ENCODE data around the gene ZNF385C. TPM values are rescaled to one million over a fixed set of nuclear protein-coding genes. Genes with fewer than 3 reads are reported as not detected.

Gene ZNF385C
- total RNA-seq, 1 experiment from 2014 or later: 1.1 TPM

DNA sequence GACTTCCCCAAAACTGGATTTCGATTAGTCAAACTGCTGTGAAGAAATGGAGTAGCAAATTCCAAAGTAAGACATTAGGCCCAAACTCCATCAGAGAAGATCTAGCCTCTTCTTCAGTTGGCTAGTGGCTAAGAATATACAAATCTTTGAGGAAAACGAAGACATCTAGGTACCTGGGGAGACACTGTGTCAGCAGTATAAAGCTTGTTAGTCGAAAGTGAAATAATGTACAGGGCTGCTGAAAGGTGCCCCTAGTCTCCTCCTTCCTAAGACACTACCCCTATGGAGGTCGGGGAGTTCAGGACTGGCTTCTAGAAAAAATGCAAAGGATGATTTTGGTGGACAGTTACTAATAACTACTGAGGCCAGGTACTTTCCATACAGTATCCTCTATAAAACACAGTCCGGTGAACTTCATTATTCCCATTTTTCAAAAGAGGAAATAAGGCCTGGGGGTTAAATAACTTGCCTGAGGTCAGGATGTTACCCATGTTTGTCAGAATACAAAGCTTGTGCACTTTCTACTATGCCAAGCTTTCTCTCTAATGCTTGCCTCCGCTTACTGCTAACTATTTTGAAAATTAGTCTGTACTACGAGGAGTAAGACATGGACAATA lies 96.0 kb downstream of the ZNF385C start:
- Histone ChIP-seq H4K20me1 (ENCODE audit: insufficient read depth) (peaks cover 8% of the 10 kb centered on the region; the same call in 1 of the 2 replicates), H3K9ac (ENCODE audit: low read length) (no peak overlapping the region), H3K4me2 (ENCODE audit: low read length) (no peak overlapping the region), H3K9me2 (ENCODE audit: insufficient read depth) (no peaks in the 10 kb centered on the region), H3K36me3 (ENCODE audit: control insufficient read depth in 1 of 2, insufficient read depth in 2 of 2, low read length in 2 of 2) (peaks cover 19 to 20% of the 10 kb centered on the region in 2 experiments), H3K4me1 (ENCODE audit: control insufficient read depth in 1 of 2, insufficient read depth in 2 of 2, low read length in 2 of 2) (peaks cover 6 to 23% of the 10 kb centered on the region in 2 experiments), H3K27ac (ENCODE audit: low read depth, low read length) (no peak overlapping the region), H3K4me3 (replicated peaks in 1 of 2; ENCODE audit: low read depth in 1 of 2, low read length in 2 of 2) (no peak overlapping the region), H2AFZ (ENCODE audit: low read depth, low read length, poor library complexity, severe bottlenecking) (no peak overlapping the region), H3K27me3 (ENCODE audit: insufficient read depth, low read length) (no peaks in the 10 kb centered on the region), H3K9me3 (ENCODE audit: control insufficient read depth in 1 of 2, insufficient read depth in 1 of 2, low read depth in 1 of 2, low read length in 2 of 2) (no peaks in the 10 kb centered on the region), H3K79me2 (ENCODE audit: insufficient read depth, low read length) (peaks cover 71% of the 10 kb centered on the region)
- CTCF ChIA-PET: no interaction called here
- POLR2A ChIA-PET: interaction anchor here (1.3 kb wide), 1 partner anchor 18 kb away, joined by 3 read pairs; the partner anchor contains the start of gene NKIRAS2
- TF ChIP-seq POLR2A (IDR thresholded peaks at IDR 0.05; ENCODE audit: borderline replicate concordance, extremely low read depth, insufficient read depth, insufficient read length) (no peak), ZFX (IDR thresholded peaks at IDR 0.05) (no peak), SP1 (IDR thresholded peaks at IDR 0.05; ENCODE audit: low read depth) (no peak), ZNF274 (IDR thresholded peaks at IDR 0.05; ENCODE audit: low read depth, low read length) (no peak), SRF (IDR thresholded peaks at IDR 0.05; ENCODE audit: low read depth) (no peak), POLR2AphosphoS5 (IDR thresholded peaks at IDR 0.05; ENCODE audit: low read depth, low read length) (no peak), TCF7L2 (IDR thresholded peaks at IDR 0.05; ENCODE audit: borderline replicate concordance, extremely low read depth, insufficient read depth, insufficient read length) (no peak), JUND (IDR thresholded peaks at IDR 0.05) (no peak), EGR1 (IDR thresholded peaks at IDR 0.05; ENCODE audit: low read depth) (no peak), ELF1 (IDR thresholded peaks at IDR 0.05; ENCODE audit: borderline replicate concordance, low read depth) (no peak), RAD21 (IDR thresholded peaks at IDR 0.05; ENCODE audit: low read depth) (no peak), YY1 (IDR thresholded peaks at IDR 0.05; ENCODE audit: extremely low read depth, insufficient replicate concordance, low read depth, low read length) (no peak)
- TF ChIP-seq, protein P1, sequence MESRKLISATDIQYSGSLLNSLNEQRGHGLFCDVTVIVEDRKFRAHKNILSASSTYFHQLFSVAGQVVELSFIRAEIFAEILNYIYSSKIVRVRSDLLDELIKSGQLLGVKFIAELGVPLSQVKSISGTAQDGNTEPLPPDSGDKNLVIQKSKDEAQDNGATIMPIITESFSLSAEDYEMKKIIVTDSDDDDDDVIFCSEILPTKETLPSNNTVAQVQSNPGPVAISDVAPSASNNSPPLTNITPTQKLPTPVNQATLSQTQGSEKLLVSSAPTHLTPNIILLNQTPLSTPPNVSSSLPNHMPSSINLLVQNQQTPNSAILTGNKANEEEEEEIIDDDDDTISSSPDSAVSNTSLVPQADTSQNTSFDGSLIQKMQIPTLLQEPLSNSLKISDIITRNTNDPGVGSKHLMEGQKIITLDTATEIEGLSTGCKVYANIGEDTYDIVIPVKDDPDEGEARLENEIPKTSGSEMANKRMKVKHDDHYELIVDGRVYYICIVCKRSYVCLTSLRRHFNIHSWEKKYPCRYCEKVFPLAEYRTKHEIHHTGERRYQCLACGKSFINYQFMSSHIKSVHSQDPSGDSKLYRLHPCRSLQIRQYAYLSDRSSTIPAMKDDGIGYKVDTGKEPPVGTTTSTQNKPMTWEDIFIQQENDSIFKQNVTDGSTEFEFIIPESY (IDR thresholded peaks at IDR 0.05; ENCODE audit: extremely low read depth, insufficient replicate concordance, low read length): no peak
- no TSS peak for BruUV-seq (replicated peaks)
- RAD21 ChIA-PET (ENCODE audit: low non-redundant PET in 1 of 2, low total read pairs in 2 of 2, uncharacterized antibody in 2 of 2, unreplicated experiment in 2 of 2): no interaction called here
- ATAC-seq (no peak), DNase-seq (ENCODE audit: low read depth, low spot score) (no peak)
- intact Hi-C loops (cut with micrococcal nuclease): no loop called here
